ENCODE data around the gene PNPLA7. TPM values are rescaled to one million over a fixed set of nuclear protein-coding genes. Genes with fewer than 3 reads are reported as not detected.

The PNPLA7 gene
- total and polyA plus RNA-seq, 2 of the 13 experiments (the other 11 are each of a cell fraction or from before 2014, with no cell fraction given) = 0.42 to 1.5 TPM

GRCh38 chr9:137578518-137579258, 28.5 kb upstream of the PNPLA7 start, which contains the start of gene DPH7 (continued):
- no peak for TF ChIP-seq ZBTB4 (CRISPR knock-in tag; IDR thresholded peaks at IDR 0.05; ENCODE audit: borderline replicate concordance)
- TF ChIP-seq PHB2 (IDR thresholded peaks at IDR 0.05; ENCODE audit: partially characterized antibody) = no peak
- no peak for TF ChIP-seq ZKSCAN8 (CRISPR knock-in tag; IDR thresholded peaks at IDR 0.05; ENCODE audit: borderline replicate concordance)
- 0 out of 2 replicates have a peak, but pooled peaks have one; percentile 46 for TF ChIP-seq RNF2 (conservative IDR thresholded peaks at IDR 0.05; ENCODE audit: low read depth)
- peak; percentile 62 for TF ChIP-seq ZNF142 (CRISPR knock-in tag; IDR thresholded peaks at IDR 0.05)
- TF ChIP-seq ERF (CRISPR knock-in tag; IDR thresholded peaks at IDR 0.05) = peak; percentile 82
- TF ChIP-seq POLR2AphosphoS5 (IDR thresholded peaks at IDR 0.05; ENCODE audit: low read depth, low read length) = peak; percentile 69
- no peak for TF ChIP-seq GTF2F1 (IDR thresholded peaks at IDR 0.05; ENCODE audit: low read length)
- no peak for TF ChIP-seq HNRNPUL1 (IDR thresholded peaks at IDR 0.05; ENCODE audit: low read depth, low read length)
- peak; percentile 60; the same call in 1 of the 2 replicates for TF ChIP-seq ATF7-NPFF (CRISPR knock-in tag; IDR thresholded peaks at IDR 0.05; ENCODE audit: low read depth)
- no peak for TF ChIP-seq TRIM22 (IDR thresholded peaks at IDR 0.05)
- TF ChIP-seq E2F1 (CRISPR knock-in tag; IDR thresholded peaks at IDR 0.05) = peak; percentile 78; the same call in 1 of the 2 replicates
- TF ChIP-seq SYNCRIP (IDR thresholded peaks at IDR 0.05; ENCODE audit: insufficient read depth, low read depth, low read length) = no peak
- TF ChIP-seq CBX2 (IDR thresholded peaks at IDR 0.05; ENCODE audit: low read depth, low read length) = no peak
- TF ChIP-seq CBX2 (CRISPR knock-in tag; IDR thresholded peaks at IDR 0.05; ENCODE audit: low read depth) = no peak
- TF ChIP-seq ZBTB14 (CRISPR knock-in tag; IDR thresholded peaks at IDR 0.05) = no peak; the same call in 1 of the 2 replicates

All from HepG2 (cell line).